GM23338 (cell line): Measurements from ENCODE around the gene CARMIL1. TPM values are rescaled to one million over a fixed set of nuclear protein-coding genes. Genes with fewer than 3 reads are reported as not detected.

Experiments
- ATAC-seq: fragments of 200-7000 bp; cut with Tn5 transposase; 3 replicates; pipeline ENCODE4 v1.9.1; 2020
- DNase-seq: peaks from one replicate; pipeline ENCODE4 v3.0.0-alpha.2; 2015; ENCODE audit warnings: low spot score
- H2AFZ ChIP-seq: fragments of 200-600 bp; sonication (generic); 2 replicates; pipeline ENCODE4 v1.8.0; 2016; ENCODE audit warnings: antibody characterized with exemption, mild to moderate bottlenecking, moderate library complexity
- H3F3A ChIP-seq: fragments of 200-600 bp; sonication (generic); replicated peaks from 2 replicates; pipeline ENCODE4 v1.8.0; 2017; ENCODE audit warnings: antibody characterized with exemption, mixed run types, low read depth
- H3K27ac ChIP-seq: fragments of 200-600 bp; sonication (generic); 2 replicates; pipeline ENCODE4 v1.6.1; 2016; ENCODE audit warnings: low read depth
- H3K27me3 ChIP-seq: fragments of 200-600 bp; sonication (generic); 2 replicates; pipeline ENCODE4 v1.8.0; 2016; ENCODE audit warnings: mild to moderate bottlenecking, mixed run types, moderate library complexity; ENCODE audit not compliant: insufficient read depth
- H3K36me3 ChIP-seq: fragments of 200-600 bp; sonication (generic); 2 replicates; pipeline ENCODE4 v1.8.0; 2016; ENCODE audit warnings: mild to moderate bottlenecking; ENCODE audit not compliant: insufficient read depth
- H3K4me1 ChIP-seq: fragments of 200-600 bp; sonication (generic); 2 replicates; pipeline ENCODE4 v1.8.0; 2016; ENCODE audit warnings: mild to moderate bottlenecking, moderate library complexity; ENCODE audit not compliant: insufficient read depth
- H3K4me2 ChIP-seq: fragments of 200-600 bp; sonication (generic); 2 replicates; pipeline ENCODE4 v1.7.1; 2017; ENCODE audit warnings: mixed run types
- H3K4me3 ChIP-seq: fragments of 200-600 bp; sonication (generic); 2 replicates; pipeline ENCODE4 v1.6.1; 2016; ENCODE audit warnings: mixed run types
- H3K79me2 ChIP-seq: fragments of 200-600 bp; sonication (generic); replicated peaks from 2 replicates; pipeline ENCODE4 v1.8.0; 2017; ENCODE audit warnings: mild to moderate bottlenecking; ENCODE audit not compliant: insufficient read depth
- H3K9me2 ChIP-seq: fragments of 200-600 bp; sonication (generic); 2 replicates; pipeline ENCODE4 v1.8.0; 2017; ENCODE audit not compliant: insufficient read depth
- H4K20me1 ChIP-seq: fragments of 200-600 bp; sonication (generic); replicated peaks from 2 replicates; pipeline ENCODE4 v1.8.0; 2017; ENCODE audit warnings: mild to moderate bottlenecking; ENCODE audit not compliant: insufficient read depth
- H3K27ac Mint-ChIP-seq: 2 replicates; pipeline ENCODE4 v1.8.0; 2020; ENCODE audit warnings: inconsistent platforms, mild to moderate bottlenecking, moderate library complexity, mixed read lengths
- H3K27me3 Mint-ChIP-seq: 3 replicates; pipeline ENCODE4 v1.8.0; 2022; ENCODE audit warnings: low read depth, mild to moderate bottlenecking, moderate library complexity, mixed read lengths, inconsistent platforms; ENCODE audit not compliant: insufficient read depth, poor library complexity
- H3K36me3 Mint-ChIP-seq: 3 replicates; pipeline ENCODE4 v1.8.0; 2021; ENCODE audit warnings: low read depth, mild to moderate bottlenecking, inconsistent platforms, moderate library complexity, mixed read lengths
- H3K4me1 Mint-ChIP-seq: 3 replicates; pipeline ENCODE4 v1.8.0; 2020; ENCODE audit warnings: mild to moderate bottlenecking, inconsistent platforms, mixed read lengths
- H3K4me3 Mint-ChIP-seq: 3 replicates; pipeline ENCODE4 v1.8.0; 2021; ENCODE audit warnings: moderate library complexity, mild to moderate bottlenecking, inconsistent platforms, mixed read lengths
- H3K9me3 Mint-ChIP-seq: 3 replicates; pipeline ENCODE4 v1.8.0; 2020; ENCODE audit warnings: moderate library complexity, mild to moderate bottlenecking, inconsistent platforms, mixed read lengths
- EZH2 ChIP-seq: fragments of 200-600 bp; sonication (generic); IDR thresholded peaks from one replicate; pipeline ENCODE4 v1.8.0; 2017; ENCODE audit warnings: antibody characterized with exemption, mild to moderate bottlenecking, low read depth; ENCODE audit not compliant: unreplicated experiment
- NANOG ChIP-seq: IDR thresholded peaks from 2 replicates; pipeline ENCODE4 v1.6.1; 2016; ENCODE audit warnings: antibody characterized with exemption, borderline replicate concordance
- POLR2AphosphoS5 ChIP-seq: IDR thresholded peaks from 2 replicates; pipeline ENCODE4 v1.6.1; 2016; ENCODE audit warnings: antibody characterized with exemption, low read depth
- ZNF114 ChIP-seq: fragments of 250-450 bp; sonication (Bioruptor Pico); IDR thresholded peaks from 2 replicates; pipeline ENCODE4 v1.5.0; 2020; ENCODE audit warnings: mild to moderate bottlenecking, moderate library complexity
- ZNF331 ChIP-seq: fragments of 250-450 bp; sonication (Bioruptor Pico); IDR thresholded peaks from 2 replicates; pipeline ENCODE4 v1.5.0; 2020; ENCODE audit warnings: low read depth, mild to moderate bottlenecking, moderate library complexity
- polyA plus RNA-seq: library from polyadenylated mRNA; unstranded; fragments of >200 nt; fragmentation: Nextera tagmentation; extraction: Ambion mirVana; gene quantifications from 2 replicates; pipeline ENCODE4 v1.2.1, GENCODE V29; 2016
- total RNA-seq: library from RNA; depleted of rRNA; stranded (reverse); fragments of >200 nt; shearing (Covaris generic); gene quantifications from 2 replicates; pipeline ENCODE4 v1.2.3, GENCODE V29; 2014
- TF ChIP-seq, protein P1 (sequence below), 2 experiments: fragments of 200-600 bp in 1 of 2; sonication (generic) in 1 of 2; conservative IDR thresholded peaks; 2 replicates each; pipeline versions ENCODE4 v1.5.1 to v1.6.1; 2016 to 2017; ENCODE audit warnings: antibody characterized with exemption in 2 of 2, low read depth in 2 of 2, mild to moderate bottlenecking in 2 of 2, moderate library complexity in 1 of 2

Gene CARMIL1
- total and polyA plus RNA-seq, 2 experiments from 2014 or later, result 43.2 to 66.9 TPM

GRCh38 chr6:25266456-25267100, 12.6 kb upstream of the CARMIL1 start:
- Mint-ChIP-seq H3K4me3 (no peak overlapping the region), H3K27ac (no peak overlapping the region), H3K36me3 (no peaks in the 10 kb centered on the region), H3K27me3 (peaks cover 2% of the 10 kb centered on the region), H3K4me1 (peaks cover 15% of the 10 kb centered on the region), H3K9me3 (no peaks in the 10 kb centered on the region; the same call in 2 of the 3 replicates)
- H3F3A ChIP-seq, result no peaks in the 10 kb centered on the region
- no peak overlapping the region for H3K27ac ChIP-seq
- no peaks in the 10 kb centered on the region for H3K79me2 ChIP-seq
- H3K4me3 ChIP-seq, result no peak overlapping the region
- no peaks in the 10 kb centered on the region for H3K4me1 ChIP-seq
- DNase-seq (no peak), ATAC-seq (no peak)
- H3K9me2 ChIP-seq, result no peaks in the 10 kb centered on the region
- H3K4me2 ChIP-seq, result no peak overlapping the region
- H3K36me3 ChIP-seq, result no peaks in the 10 kb centered on the region
- 0 out of 2 replicates have a peak overlapping the region, but pooled peaks have one; percentile 15 for H2AFZ ChIP-seq
- no peaks in the 10 kb centered on the region for H3K27me3 ChIP-seq
- TF ChIP-seq, protein P1, sequence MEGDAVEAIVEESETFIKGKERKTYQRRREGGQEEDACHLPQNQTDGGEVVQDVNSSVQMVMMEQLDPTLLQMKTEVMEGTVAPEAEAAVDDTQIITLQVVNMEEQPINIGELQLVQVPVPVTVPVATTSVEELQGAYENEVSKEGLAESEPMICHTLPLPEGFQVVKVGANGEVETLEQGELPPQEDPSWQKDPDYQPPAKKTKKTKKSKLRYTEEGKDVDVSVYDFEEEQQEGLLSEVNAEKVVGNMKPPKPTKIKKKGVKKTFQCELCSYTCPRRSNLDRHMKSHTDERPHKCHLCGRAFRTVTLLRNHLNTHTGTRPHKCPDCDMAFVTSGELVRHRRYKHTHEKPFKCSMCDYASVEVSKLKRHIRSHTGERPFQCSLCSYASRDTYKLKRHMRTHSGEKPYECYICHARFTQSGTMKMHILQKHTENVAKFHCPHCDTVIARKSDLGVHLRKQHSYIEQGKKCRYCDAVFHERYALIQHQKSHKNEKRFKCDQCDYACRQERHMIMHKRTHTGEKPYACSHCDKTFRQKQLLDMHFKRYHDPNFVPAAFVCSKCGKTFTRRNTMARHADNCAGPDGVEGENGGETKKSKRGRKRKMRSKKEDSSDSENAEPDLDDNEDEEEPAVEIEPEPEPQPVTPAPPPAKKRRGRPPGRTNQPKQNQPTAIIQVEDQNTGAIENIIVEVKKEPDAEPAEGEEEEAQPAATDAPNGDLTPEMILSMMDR (conservative IDR thresholded peaks at IDR 0.05; ENCODE audit: low read depth in 2 of 2), result no peak
- H4K20me1 ChIP-seq, result no peaks in the 10 kb centered on the region

DNA sequence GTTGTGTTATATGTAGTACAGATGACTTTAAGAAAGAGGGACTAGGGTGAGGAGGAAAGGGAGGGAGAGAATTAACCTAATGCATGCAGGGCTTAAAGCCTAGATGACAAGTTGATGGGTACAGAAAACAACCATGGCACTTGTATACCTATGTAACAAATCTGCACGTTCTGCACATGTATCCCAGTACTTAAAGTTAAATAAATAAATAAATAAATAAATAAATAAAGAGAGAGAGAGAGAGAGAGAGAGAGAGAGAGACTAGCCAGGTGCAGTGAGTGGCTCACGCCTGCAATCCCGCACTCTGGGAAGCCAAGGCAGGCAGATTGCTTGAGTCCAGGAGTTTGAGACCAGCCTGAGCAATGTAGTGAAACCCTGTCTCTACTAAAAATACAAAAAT, 11.5 kb upstream of the CARMIL1 start:
- Mint-ChIP-seq H3K27ac (no peak overlapping the region), H3K4me1 (peaks cover 8% of the 10 kb centered on the region; the same call in 2 of the 3 replicates), H3K4me3 (no peak overlapping the region), H3K9me3 (no peaks in the 10 kb centered on the region), H3K27me3 (peaks cover 2% of the 10 kb centered on the region), H3K36me3 (no peaks in the 10 kb centered on the region)
- H3K36me3 ChIP-seq, result no peaks in the 10 kb centered on the region
- TF ChIP-seq, protein P1 (conservative IDR thresholded peaks at IDR 0.05; ENCODE audit: low read depth in 2 of 2), result no peak
- TF ChIP-seq EZH2 (no peak), ZNF114 (CRISPR knock-in tag) (no peak), ZNF331 (CRISPR knock-in tag) (no peak), NANOG (no peak), POLR2AphosphoS5 (no peak)
- no peaks in the 10 kb centered on the region for H3K9me2 ChIP-seq
- DNase-seq, result no peak
- no peak overlapping the region for H3K4me2 ChIP-seq
- H3K79me2 ChIP-seq, result no peaks in the 10 kb centered on the region
- no peak for ATAC-seq
- H3K4me1 ChIP-seq, result no peaks in the 10 kb centered on the region
- no peaks in the 10 kb centered on the region for H4K20me1 ChIP-seq
- H3K4me3 ChIP-seq, result no peak overlapping the region
- H3K27me3 ChIP-seq, result no peaks in the 10 kb centered on the region
- H3F3A ChIP-seq, result no peaks in the 10 kb centered on the region
- no peak overlapping the region for H3K27ac ChIP-seq
- H2AFZ ChIP-seq, result no peak overlapping the region
